Head of caudate nucleus (tissue), 42 donors: ENCODE results near the gene TEPSIN.

Source experiments
- DNase-seq, 42 donors: peaks; one replicate each; pipeline versions ENCODE4 v3.0.0 to v3.0.0-alpha.2; 2020 to 2021; ENCODE audit warnings: mixed read lengths in 7 of 42
- intact Hi-C: fragments of 100-400 bp; cut with DNase I; formaldehyde crosslinking; loops from one replicate; pipeline ENCODE4 v1.15.0; 2022

The TEPSIN gene

DNA sequence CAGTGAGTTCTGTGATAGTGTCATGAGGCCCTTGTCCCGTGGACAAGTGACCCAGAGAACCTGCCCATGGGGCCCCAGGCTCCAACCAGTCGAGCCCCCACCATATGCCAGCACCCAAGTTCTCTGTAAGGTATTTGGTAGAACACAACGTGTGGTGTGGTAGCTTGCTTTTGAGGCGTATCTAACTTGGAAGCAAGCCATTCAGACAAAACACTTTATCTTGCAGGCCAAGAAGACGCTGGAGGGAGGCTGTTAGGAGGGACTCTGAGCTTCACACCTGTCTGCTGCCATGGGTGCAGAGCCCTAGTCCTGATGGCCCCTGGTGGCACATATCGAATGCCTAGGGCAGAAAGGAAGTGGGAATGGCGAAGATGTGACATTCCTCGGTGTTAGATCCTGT, 1.9 kb upstream of the TEPSIN start:
- intact Hi-C loops, result no loop called here
- DNase-seq, result no peak

DNA sequence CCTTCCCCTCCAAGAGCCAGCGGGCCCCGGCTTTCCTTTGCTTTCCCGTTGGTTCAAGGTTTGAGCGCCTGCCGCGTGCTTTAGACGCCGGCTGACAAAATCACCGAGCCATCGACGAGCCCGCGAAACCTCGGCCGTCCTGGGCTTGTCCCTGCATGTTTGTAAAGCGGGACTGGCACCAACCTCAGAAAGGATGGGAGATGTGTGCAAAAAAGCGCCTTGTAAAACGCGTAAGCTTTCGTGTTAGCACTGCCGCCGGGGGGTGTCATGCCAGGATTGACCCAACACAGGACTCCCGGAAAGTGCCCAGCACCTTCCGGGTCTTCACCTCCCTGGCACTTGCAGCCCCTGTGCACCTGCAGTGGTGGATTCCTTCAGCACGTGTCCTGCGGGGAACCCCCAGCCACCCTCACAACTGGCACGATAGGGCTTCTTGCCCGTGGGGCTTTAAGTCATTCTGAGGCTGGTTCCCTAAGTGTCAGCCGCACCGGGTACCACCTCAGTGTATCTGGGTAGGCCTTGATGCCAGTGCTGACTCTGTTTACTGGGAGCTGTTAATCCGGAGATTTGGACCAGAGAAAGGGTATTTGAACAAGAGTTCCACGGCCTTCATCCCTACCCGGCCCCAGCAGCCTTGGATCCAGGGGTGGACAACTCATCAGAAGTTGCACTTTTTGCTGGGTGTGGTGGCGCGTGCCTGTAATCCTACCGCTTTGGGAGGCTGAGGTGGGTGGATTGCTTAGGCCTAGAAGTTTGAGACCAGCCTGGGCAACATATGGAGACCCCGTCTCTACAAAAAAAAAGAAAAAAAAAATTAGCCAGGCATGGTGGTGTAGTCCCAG, 1.1 kb upstream of the TEPSIN start:
- intact Hi-C loops, result loop anchor here (5.0 kb wide), 1 partner anchor 103 kb away; no protein-coding TSS in a partner anchor
- DNase-seq, result peak in 4 of 42 donors; percentile 16 to 22 (median 18)

DNA sequence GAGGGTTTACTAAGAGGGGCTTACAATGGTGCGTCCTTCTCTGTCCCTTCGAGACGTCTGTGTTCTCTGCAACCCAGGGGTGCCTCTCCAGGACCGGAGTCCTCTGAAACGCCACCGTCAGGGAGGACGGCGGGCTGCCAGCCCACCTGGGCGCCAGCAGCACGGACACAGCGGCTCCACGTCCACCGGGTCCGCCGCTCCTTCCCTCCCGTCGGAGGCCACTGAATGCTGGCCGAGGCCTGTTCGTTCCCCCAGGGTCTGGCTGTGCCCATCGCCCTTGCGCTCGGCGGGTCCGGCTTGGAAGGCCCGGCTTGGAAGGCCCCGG, 403 bp downstream of the TEPSIN start:
- DNase-seq, result peak in 1 of 42 donors; percentile 30
- intact Hi-C loops, result loop anchor here (5.0 kb wide), 1 partner anchor 101 kb away; no protein-coding TSS in a partner anchor

DNA sequence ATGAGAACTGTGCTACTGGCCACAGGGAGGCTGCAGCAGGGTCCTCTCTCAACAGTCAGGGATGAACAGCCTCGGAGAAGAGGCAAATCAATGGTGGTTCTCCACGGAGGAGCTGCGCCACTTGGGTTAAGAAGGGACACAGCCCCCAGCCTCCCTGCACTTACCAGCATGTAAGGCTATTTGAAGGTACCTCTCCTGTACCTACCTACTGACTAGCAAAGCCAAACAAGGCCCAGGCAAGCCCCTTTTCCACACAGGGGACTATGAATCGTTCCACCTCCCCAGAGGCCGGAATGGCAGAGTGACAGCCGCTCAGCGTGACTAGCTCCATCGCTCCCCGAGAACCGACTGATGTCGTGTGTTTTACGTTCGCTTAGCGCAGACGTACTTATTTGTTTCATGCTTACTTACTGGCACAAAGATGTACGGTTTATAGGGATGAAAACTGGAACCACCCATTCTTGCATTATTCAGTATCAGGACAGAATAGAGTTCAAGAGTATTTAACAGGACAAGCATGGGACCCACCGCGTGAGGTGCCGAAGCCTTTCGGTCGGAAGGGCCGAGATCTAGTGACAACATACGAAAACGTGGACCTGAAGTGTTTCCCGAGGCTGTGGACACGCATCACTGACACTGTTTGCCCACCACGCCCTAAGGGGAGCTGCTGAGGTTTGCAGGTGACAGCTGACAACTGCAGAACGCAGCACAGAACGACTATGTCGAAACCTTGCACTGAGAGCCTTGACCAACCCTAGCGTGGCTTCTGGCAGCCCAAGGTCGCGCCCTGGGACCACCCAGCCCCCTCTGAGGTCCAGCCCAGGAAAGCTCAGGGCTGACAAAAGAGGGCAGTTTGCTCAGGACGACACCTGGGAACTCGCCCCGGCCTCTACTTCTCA, 1.0 kb downstream of the TEPSIN start:
- DNase-seq, result no peak
- intact Hi-C loops, result loop anchor here (5.0 kb wide), 1 partner anchor 101 kb away; no protein-coding TSS in a partner anchor

DNA sequence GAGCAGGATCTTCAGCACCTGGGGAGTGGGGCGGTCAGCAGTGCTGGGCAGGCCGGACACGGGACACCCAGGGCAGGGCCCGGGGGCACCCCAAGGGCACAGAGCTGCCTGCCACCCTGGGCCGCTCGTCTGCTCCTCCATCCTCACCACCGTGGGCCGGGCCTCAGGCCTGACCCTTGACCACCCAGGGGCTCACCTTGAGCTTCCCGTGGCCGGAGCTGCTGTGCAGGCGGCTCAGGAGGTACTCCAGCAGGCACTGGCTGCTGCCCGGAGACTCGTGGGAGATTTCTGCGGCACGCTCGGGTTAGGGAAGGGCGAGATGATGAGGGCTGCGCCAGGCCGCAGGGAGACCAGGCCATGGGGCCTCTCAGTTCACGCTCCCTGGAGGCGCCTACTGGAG, 2.1 kb downstream of the TEPSIN start:
- no peak for DNase-seq
- intact Hi-C loops, result loop anchor here (5.0 kb wide), 1 partner anchor 99 kb away; no protein-coding TSS in a partner anchor

DNA sequence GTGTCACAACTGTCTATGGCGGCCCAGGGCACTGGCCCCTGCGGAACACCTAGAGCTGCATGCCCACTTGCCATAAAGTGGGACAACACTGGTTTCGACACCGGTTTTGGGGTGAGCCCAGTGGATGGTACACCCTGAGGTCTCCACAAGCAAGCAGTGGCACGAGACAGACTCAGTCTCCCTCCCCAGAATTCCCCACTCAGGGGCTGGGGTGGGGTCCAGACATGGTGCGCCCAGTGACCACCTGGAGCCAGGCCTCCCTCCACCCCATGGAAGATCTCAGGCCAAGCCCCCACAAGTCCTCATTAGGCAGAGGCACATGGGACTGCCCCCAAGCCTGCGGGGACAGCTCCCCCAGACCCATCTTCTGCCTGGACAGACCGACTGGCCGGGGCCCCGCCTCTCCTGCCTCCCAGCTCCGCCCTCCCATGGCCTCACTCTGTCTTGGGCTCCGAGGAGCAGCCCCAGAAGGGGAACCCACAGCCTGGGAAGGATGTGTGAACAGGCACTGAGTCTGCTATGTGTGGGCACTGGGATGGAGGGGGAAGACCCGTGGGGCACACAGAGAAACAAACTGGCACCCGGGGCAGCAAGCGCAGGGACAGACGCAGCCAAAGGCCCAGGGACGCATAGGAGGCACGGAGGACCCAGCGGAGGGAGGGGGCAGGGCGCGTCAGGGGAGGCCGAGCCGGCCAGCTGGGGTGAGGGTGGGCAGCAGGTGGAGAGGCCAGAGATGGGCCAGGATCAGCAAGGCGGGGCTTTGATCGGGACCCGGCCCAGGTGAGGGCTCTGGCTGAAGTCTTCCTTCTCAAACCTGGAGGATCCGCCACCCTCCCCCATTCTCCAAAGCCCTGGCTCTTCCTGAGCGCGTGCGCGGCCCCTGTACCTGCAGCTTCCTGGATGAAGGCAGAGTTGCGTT, 2.8 kb downstream of the TEPSIN start:
- no peak for DNase-seq
- intact Hi-C loops, result loop anchor here (5.0 kb wide), 1 partner anchor 99 kb away; no protein-coding TSS in a partner anchor

DNA sequence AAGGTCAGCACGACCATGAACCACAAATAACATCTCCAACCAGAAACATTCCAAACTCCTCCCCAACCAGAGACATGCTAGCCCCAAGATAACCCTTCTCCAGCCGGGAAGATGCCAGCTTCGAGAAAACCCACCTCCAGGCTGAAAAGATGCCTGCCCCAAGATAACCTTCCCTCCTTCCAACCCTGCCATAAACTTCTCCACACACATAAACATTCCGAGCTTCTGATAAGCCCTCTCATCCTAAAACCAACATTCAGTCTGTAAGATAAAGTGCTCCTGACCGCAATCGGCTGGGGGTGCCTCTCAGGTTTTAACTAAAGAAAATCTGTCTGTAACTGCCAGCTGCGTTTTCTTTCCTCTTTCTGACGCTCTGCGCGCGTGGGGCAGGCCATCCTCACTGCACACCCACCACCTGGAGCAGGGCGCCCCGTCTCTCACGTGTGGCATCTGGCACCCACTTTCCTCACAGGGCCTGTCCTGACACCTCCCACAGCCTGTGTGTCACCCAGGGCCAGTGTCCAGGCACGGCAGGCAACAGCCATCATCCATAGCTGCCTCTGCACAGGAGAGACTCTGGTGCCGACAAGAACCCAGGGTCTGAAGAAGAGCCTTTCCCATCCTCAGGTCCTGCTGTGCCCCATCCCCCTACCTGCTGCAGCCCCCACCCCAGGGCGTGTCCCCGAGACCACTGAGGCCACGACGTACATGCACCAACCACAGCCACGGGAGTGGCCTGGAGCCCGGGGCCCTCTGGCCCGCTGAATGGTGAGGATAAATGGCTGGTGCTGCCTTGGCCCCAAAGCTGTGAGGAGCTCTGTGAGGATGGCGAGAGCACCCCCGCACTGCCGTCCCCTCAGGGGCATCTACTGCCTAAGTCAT, 3.7 kb downstream of the TEPSIN start:
- no peak for DNase-seq
- intact Hi-C loops, result loop anchor here (5.0 kb wide), 1 partner anchor 98 kb away; no protein-coding TSS in a partner anchor

DNA sequence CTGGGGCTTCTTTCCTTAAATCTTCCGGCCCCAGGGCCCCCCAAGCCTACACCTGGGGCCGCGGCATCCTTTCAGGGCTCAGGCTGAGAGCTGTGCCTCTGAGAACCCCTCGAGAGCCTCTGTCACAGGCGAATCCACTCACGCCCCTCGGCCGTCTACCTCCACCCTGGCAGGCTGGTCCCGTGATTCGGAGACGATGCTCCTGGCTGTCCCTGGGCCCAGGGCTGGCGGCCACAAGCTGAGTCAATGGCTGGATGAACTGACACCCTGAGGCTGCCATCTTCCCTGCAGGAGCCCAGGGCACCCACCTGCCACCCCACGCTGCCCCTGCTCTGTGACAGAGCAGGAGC, 4.4 kb downstream of the TEPSIN start:
- DNase-seq, result no peak
- intact Hi-C loops, result no loop called here

DNA sequence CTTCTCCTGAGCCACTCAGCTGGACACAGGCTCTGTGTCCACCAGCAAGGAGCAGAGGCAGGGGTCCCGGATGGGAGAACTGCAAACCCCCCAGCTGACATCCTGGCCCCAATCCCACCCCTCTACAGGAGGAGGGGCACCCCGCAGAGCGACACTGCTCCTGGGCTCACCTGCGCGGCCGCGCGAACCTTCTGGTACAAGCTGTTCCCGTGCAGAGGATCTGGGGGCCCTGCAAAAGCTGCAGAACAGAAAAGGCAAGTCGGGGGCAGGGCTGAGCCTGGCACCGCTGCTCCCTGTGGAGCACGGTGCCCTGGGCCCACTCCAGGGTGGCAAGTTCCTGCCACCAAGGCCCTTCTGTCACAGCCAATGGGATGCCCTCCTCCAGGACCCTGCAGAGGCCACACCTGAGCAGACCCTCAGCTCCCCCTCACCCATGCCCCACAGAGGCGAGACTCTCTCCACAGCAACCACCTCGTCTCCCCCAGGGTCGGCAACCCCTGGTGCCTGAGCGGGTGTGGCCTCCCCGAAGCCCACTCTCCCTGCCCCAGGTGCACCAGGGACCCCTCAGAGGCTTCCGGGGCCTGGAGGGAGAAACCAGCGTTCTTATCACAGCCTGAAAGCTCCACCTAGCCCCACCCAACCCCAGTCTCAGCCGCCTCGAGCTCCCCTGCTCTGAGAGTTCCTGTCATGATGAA, 4.9 kb downstream of the TEPSIN start:
- intact Hi-C loops, result no loop called here
- DNase-seq, result no peak

DNA sequence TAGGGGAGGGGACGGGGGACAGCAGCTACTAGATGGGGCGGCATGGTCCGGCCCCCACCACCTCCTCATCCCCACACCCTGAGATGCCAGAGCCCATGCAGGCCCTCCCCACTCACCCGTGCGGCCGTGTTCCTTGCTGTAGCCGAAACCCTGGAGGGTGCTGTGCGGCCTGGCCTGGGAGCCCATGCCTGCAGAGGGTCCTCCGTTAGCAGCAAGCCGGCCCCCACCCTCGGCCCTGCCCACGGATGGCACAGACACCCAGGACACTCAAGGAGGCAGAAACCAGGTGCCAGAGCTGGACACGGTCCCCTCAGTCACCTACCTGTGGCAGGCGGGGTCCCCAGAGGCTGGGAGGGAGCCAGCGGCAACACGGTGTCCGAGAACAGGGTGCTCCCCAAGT, 5.5 kb downstream of the TEPSIN start:
- intact Hi-C loops, result no loop called here
- no peak for DNase-seq

DNA sequence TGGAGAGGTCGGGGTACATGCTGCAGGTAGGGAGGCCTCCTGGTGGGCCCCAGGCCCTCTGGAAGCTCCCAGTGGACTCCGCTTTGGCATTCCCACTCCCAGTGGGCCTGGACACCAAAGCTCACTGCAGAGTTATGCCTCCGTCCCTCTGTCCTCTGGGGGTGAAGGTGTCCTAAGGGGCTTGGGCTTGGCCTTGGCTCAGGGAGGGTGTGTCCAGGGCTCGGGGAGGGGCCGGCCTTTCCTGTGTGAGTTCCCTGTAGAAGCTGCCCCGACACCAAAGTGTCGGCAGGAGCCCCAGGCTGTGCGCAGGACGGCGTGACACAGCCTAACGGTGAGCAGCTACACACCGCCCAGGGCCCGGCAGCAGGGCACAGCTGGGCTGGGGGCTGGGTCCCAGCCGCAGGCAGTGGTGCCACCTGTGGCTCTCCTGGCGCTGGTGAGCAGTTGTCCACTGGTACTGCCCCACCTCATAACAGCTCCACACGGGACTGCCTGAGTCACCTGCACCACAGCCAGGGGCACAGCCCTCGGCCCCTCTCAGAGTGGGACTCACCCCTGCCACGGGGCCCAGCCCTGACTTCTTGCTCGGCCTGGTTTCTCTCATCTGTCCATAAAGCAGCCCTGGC, 6.1 kb downstream of the TEPSIN start:
- intact Hi-C loops, result no loop called here
- no peak for DNase-seq

DNA sequence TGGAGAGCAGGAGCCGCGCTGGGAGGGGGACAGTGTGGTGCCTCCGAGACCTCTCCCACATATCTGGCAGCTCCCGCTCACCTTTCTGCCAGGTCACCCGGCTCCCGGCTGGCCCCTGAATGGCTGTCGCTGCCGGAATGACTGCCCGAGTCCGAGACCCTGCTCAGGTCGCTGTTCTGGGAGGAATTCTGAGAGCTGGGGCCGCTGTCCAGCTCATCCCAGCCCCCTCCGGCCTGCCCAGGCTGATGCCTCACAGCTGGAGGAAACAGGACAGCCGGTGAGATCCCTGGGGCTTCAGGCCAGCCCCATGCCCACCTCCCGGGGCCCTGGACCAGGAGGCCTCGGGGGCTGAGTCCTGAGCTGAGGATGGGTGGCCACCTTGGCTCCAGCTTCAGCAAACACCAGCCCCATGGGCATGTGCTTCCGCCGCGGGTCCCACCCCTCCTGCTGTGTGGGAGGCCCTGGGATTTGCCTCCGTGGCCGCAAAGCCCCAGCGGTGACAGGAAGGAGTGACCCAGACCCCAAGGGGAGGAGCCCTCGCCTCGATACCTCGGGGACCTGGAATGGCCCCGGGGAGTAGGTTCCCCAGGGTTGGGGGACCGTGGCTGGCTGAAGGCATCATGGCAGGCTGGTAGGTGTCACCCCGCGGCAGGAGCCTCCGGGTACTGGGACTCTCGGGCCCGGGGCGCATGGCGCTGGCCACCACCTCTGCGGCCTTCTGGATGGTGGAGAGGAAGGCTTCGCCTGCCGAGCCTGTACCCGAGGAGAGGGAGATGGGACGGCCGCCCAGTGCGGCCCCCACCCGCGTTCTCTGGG, 6.9 kb downstream of the TEPSIN start:
- intact Hi-C loops, result no loop called here
- no peak for DNase-seq

DNA sequence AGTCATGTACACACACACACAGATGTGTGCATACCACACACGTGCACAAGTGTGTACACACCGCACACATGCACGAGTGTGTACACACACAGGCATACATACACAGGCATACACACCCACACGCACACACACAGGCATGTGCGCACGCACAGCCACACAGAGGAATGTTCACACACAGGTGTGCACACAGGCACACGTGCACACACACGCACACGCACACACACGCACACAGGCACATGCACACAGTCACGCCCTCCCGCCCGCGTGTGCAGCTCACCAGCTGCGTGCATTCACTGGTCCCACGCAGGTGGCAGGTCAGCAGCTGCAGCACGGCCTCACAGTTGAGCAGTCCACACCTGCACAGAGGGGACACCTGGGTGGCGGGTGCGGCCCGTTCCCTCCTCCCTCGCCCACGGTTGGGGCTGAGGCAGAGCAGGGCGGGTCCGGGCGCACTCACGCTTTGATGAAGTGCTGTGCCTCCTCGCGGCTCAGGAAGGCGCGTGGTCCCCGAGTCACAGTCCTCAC, 7.7 kb downstream of the TEPSIN start:
- intact Hi-C loops, result no loop called here

DNA sequence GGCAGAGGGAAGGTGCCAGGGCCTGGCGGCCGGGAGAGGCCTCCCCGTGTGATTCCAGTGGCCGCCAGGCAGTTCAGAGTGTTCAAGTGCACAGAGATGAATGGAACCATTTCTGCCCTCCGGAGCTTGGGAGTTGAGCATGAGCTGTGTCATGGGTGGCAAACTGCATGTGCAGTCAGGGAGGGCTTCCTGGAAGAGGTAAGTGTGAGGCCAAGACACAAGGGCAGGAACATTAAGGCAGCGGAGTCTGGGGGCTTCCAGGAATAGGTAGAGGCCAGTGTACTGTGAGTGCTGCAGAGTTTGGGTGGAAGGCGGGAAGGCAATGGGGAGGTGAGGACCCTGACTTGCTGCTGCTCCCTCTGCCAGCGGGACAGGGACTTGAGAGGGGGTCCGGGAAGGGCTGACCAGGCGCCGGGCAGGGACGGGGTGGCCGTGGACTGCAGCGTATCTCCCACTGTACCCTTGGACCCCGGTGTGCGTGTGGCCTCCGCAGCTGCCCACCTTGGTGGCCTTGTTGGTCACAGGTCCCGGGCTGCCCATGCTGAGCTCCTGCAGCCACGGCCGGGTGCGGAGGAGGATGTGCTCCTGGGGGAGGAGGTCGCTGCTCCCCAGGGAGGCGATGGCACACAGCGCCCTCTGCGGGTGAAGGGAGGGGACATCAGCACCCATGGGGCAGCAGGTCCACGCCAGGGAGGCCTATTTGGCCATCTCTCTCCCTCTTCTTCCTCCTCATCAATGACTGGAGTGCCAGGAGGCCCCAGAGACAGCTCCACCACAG, 8.6 kb downstream of the TEPSIN start:
- intact Hi-C loops, result no loop called here
- no peak for DNase-seq

More for the DNA sequence above, 7.7 kb downstream of the TEPSIN start:
- no peak for DNase-seq

DNA sequence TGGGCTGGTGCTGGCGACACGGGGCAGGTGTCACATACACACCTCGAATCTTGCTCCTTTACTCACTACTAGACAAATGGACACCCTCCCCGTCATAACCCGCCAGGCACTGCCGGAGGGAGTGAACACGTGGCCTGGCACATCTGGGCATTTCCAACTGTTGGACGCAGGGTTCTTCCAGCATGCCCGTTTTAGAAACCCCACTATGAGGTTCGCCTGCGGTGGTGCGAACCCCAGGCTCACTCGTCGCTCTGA, 9.3 kb downstream of the TEPSIN start:
- intact Hi-C loops, result loop anchor here (10.0 kb wide), 1 partner anchor 195 kb away; the partner anchor contains the start of gene BAIAP2
- DNase-seq, result no peak
